Forelimb muscle (tissue), 1 donor: ENCODE data around the gene ACTG1. TPM values are rescaled to one million over a fixed set of nuclear protein-coding genes. Genes with fewer than 3 reads are reported as not detected.

Experiments
- DNase-seq: peaks from one replicate; pipeline ENCODE4 v3.0.0-alpha.2; 2013; ENCODE audit warnings: low read depth
- polyA plus RNA-seq: library from polyadenylated mRNA; unstranded; fragments of 120-200 nt; gene quantifications from one replicate; pipeline ENCODE4 v1.2.1, GENCODE V29; 2013; ENCODE audit not compliant: insufficient read length

The ACTG1 gene
- polyA plus RNA-seq, 1 donor, result 935 TPM

DNA sequence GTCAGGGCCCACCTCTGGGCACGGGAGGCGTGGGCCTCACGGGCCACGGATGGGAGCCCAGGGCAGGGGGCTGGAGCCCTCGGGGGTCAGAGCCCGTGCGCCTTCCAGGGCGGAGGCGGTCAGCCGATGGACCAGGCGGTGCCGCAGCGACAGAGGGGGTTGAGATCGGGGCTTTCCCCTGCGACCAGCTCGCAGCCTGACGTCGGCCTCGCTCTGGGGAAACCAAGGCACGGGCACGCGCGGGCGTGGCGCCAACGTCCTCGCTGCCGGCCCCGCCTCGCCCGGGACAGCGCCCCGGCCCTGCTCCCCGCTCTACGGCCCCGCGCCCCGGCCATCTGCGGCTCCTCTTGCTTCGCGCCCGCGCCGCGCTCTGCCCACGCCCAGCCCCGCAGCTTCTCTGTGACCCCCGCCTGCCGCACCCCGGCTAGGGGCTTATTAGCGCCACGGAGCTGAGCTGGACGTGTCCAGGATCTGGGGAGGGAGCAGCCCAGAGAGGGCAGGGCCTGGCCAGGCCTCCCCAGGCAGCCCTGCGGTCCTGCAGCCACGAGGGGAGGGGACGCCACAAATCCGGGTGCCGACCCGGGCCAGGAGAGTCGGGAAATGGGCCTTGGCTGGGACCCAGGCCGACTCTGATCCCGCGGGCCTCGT lies 13.5 kb downstream of the ACTG1 start:
- no peak for DNase-seq

DNA sequence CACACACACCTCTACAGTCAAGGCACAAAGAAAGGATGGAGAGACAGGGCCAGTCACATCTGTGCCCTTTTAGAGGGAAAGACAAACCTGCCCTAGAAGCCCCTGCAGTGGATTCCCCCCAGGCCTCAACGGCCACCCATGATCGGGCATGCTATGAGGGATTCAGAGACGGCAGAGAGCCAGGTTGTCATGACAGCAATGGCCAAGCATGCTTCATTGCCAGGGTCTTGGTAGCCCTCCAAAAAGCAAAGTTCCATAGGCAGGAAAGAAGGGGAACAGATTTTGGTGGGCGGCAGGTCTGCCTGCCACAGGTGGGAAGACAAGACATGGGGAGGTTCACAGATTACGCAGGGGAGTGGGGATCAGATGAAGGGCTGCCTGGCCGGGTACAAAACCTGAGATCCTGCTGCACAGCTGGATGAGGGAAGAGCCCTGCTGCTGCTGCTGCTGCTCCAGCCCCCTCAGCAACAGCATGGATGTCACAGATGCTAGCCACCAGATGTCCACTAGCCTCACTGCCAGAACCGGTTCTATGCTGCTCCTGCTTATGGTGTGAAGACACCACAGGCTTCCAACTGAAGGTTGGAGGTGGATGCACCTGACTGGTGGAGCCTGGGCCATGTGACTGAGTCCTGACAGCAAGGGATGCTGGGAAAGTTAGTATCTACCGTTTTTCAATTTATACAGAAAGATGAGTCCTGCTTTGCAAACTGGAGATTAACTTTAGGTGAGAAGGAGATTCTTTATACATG lies 17.8 kb downstream of the ACTG1 start:
- DNase-seq, result no peak

DNA sequence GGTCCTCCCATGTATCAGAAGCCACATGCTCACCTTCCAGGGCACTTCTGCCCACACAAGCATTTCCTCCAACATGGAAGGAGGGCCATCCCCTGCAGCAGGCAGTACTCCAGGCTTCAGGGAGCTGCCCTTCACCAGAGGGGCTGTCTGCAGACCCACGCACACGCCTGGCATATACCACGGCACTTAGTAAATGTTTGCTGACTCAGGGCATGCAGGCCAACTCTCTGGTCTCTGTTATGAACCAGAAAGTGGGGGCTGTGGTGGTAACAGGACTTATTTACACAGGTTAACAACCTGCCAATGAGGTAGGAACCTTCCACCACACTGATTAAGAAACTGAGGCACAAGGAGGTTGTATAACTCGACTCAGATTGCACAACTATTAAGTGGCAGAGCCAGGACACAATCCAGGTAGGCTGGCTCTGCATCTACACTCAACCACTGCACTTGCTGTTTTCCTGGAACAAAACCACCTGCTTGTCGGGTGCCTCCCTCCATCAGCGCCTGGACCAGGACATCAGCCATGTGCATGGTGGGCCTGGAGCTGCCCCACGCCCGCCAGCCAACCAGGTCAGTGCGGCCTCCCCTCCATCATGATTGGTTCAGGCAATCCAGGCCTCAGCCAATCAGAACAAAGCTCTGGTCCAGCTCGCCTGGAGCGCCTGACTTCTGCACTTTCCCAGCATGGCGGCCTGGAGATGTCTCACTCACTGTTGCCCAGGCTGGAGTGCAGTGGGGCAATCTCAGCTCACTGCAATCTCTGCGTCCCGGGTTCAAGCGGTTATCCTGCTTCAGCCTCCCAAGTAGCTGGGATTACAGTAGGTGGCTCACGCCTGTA lies 19.2 kb downstream of the ACTG1 start:
- DNase-seq, result no peak

DNA sequence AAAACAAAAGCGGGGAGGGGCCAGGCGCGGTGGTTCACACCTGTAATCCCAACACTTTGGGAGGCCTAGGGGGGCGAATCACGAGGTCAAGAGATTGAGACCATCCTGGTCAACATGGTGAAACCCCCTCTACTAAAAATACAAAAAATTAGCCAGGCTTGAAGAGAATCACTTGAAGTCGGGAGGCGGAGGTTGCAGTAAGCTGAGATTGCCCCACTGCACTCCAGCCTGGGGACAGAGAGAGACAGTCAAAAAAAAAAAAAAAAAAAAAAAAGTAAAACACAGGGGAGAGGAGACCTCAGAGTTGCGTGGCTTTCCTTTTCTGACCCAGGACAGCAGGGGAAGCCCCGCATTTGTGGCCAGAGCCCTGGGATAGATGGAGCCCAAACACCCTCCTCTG lies 19.9 kb downstream of the ACTG1 start:
- no peak for DNase-seq

DNA sequence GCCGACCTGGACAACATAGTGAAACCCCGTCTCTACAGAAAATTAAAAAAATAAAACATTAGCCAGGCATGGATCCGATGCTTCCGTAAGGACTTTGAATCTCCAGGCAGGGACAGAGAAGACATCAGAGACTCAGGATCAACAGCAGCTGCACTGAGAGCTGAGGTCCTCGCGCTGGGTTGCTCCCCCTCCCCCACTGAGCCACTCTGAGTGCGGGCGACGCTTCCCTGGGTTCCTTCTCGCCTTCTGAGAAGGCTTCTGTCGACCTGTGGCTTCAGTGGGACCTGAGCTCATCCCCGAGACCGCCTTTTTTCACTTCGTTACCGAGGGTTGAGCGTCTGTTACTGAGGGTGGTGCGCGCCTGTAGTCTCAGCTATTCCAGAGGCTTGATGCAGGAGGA lies 20.4 kb downstream of the ACTG1 start:
- no peak for DNase-seq

DNA sequence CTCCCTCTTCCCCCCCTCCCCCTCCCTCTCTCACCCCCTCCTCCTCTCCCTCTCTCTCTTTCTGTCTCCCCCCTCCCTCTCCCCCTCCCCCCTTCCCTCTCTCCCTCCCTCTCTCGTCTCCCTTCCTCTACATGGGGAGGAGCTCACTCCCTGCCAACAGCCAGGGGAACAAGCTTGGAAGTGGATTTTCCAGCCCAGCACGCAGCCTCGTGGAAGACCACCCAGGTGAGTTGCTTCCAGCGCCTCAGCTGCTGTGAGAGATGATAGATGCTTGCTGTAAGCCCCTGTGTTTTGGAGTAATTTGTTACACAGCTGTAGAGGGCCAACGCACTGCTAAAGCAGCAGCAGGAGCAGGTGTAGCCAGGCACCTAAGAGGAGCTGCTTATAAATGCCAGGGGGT lies 20.8 kb downstream of the ACTG1 start:
- no peak for DNase-seq

DNA sequence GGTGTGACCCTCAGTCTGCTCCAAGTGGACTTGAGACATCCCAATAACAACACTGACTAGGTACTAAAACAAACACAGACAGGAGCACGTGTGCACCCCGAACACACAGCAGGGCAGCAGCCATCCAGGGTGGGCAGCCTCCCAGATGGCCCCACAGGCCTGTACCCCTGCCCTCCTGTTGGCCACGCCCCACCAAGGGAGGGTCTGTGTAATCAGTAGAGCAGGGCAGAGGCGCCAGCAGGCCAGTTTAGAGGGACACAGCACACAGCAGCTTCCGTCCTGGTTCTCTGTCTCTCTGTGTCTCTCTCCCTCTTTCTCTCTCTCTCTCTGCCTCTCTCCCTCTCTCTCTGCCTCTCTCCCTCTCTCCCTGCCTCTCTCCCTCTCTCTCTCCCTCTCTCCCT lies 21.4 kb downstream of the ACTG1 start:
- DNase-seq, result no peak

DNA sequence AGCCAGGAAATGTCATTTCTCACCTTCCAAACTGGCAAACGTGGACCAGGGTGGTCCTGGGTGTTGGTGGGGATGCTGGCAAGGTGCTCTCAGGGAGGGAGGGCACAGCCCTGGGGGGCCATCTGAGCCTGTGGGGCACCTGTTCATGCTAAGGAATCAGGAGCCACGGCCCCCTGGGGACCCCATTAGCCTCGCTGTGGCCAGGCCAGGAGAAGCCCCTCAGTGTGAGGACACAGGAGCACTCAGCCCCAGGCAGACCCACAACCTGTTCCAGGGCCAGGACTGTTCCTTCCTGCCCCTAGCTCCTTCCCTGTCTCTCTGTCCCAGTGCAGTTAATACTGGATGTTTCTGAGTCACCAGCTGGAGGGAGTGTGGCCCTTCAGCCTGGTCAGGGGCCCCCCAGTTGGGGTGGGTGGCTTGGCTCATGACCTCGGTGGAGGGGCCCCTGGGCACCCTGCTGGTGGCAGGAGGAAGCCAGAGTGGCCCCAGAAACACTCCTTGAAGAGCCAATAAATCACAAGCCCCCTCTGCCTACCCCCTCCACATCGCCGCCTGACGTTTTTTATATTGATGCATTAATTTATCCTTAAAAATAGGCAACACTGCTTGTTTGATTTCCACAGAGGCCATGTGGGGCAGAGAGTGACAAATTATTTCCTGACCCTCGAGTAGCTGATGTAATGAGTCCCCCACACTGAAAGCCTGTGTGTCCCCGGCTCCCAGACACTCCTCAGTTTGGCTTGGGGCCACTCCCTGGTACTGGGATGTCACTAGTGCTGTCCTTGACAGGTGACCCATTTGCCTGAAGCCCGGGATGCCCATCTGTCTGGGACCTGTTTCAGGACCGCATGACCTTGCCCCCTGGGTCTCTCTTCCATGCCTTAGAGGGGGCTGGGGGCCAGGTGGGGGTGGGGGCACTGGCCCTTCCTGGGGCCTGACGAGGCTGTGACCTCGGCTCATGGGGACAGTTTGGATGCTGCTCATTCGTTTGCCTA lies 22.3 kb downstream of the ACTG1 start:
- no peak for DNase-seq

DNA sequence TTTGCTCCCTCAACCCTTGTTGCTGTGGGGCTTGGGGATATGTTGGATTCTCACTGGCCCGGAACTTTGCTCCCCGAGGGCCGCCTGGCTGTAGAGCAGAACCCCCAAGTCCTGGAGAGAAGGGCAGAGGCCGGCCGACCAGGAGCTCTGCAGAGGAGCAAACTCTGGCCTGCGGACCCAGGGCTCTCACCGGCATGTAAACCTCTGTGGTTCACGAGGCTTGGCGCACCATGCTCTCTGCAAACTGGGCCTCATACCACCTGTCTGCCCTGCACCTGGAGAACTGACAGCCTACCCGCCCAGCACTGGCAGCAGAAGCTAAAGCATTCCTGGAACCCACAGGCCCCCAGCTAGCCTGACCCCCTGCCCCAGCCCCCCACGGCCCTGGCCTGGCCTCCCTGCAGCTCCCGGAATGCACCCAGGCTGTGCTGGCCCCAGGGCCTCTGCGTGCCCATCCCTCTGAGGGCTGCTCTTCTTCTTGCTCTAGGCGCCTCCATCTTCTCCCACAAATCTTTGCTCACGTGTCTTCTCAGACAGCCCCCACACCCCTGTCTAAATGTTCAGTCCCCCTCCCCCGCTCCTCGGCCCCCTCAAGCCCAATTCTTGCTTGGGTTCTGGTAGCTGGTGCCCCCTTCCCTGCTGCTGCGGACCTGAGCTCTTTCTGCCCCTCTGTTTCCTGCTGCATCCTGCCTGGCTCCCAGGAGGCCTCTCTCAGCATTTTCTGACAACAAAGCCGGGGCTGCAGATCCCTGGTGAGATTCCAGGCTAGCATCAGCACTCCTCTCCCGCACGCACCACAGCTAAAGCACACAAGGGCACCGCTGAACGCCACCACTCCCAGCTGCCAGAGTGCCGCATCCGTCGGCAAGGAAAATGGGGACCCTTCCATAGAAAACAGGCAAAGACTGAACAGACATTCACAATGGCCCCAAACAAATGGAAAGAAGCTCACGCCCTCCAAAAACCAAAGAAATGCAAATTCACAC lies 23.3 kb downstream of the ACTG1 start:
- DNase-seq, result no peak

DNA sequence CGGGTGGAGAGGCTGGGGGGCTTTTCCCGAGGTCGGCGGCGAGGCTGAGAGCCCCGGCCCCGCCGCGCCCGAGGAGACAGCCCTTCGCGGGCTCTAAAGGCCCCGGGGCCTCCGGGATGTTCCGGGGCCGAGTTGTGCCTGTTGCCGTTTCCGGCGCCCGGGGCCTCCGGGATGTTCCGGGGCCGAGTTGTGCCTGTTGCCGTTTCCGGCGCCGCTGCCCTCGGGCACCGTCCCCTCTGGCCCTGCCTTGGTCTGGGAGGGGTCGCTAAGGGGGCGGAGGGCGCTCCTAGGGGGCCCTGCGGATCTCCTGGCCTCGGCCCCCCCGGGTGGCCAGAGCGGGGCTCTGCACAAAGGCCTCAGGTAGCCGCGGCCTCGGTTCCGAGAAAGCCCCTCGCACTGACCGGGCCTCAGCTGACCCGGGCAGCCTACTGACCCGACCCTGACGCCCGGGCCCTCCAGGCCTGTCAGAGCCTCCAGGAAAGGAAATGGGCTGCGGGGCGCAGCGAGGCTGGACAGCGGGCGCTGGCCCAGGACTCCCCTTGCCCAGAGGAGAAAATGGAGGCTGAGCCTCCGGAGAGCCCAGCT lies 24.2 kb downstream of the ACTG1 start:
- no peak for DNase-seq

DNA sequence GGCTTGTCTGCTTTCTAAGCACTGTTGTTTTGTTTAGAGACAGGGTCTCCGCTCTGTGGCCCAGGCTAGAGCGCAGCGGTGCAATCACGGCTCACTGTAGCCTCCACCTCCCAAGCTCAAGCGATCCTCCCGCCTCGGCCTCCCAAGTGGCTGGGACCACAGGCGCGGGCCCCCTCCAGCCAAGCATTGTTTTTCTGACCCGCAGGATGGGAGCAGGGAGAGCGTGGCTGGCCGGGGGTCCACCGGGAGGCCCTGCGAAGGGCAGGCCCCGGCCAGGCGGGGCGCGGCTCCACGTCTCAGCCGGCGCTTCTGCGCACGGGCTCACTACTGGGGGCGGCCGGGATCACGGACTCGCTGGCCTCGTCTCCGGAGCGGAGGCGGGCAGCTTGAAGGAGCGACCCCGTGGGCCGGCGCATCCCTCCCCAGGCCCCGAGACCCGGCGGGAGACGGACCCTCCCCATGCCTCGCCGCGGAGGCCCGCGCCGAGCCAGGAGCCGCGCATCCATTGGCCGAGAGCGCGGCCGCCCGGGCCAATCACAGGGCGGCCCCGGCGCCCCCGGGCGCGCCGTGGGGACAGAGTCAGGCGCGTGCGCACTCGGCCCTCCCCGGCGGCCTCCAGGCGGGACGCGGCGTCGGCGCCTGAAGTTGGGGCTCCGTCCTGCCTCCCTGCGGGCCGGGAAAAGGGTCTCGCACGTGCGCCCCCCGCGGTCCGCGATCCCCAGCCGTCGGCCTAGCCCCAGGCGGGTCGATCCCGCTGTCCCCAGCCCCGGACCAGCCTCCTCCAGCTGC lies 24.9 kb downstream of the ACTG1 start:
- no peak for DNase-seq

DNA sequence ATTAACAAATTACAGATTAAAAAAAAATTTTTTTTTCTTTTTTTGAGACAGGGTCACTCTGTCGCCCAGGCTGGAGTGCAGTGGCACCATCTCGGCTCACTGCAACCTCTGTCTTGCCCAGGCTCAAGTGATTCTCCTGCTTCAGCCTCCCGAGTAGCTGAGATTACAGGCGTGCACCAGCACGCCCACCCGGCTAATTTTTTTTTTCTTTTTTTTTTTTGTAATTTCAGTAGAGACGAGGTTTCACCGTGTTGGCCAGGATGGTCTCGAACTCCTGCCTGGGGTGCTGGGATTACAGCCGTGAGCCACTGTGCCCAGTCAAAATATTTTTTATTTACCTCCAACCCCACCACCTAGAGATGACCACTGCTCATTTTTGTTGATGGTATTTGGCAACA lies 25.5 kb downstream of the ACTG1 start:
- no peak for DNase-seq

DNA sequence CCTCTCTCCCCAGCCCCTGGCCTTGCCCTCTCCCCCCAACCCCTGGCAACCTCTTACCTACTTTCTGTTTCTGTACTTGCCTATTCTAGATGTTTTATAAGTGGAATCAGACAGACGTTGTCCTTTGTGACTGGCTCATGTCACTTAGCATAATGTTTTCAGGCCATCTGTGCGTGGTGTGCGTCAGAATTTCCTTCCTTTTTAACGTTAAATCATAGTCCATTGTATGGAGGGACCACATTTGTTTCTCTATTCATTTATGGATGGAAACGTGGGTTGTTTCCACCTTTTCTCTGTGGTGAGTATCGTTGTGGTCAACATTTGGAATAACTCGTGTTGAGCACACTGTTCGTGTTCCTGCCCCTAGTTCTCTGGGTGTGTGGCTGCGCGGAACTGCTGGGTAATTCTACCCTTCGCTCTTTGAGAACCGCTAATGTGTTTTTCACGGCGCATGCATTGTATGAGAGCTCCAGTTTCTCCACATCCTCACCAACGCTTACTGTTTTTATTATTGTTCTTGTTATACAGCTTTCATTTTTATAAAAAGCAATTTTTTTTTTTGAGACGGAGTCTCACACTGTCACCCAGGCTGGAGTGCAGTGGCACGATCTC lies 26.3 kb downstream of the ACTG1 start:
- DNase-seq, result no peak

DNA sequence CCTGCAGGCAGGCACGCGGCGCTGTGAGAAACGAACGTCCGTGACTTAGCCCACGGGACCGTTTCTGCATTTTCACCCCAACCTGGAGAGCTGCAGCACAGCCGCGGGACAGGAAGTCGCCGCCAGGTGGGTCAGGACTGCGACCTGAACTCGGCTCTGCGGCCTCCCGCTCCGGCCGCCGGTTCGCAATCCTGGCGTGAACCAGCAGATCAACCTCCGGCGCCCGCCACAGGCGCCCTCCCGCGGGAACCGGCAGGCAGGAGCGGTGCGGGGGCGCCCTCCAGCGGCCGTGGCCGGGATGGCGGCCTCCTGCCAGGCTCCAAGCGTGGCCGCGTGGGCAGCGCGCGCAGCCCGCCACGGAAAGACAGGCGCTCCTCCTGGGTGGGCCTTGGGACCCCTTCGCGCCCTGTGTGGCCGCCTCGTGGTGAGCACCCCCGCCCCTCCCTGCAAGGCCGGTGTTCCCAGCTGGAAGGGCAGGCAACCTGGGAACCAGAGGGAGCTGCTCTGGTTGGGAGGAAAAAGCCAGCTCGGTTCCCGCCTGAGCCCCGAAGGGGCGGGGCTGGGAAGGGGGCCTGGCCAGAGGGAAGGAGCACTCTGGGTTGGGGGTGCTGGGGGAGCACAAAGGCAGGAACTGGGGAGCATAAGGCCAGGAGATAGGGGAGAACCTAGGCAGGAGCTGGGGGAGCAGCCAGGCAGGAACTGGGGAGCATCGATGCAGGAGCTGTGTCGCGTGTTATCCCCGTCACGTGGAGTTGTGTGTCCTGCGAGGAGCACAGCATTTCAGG lies 28.2 kb downstream of the ACTG1 start:
- DNase-seq, result no peak

DNA sequence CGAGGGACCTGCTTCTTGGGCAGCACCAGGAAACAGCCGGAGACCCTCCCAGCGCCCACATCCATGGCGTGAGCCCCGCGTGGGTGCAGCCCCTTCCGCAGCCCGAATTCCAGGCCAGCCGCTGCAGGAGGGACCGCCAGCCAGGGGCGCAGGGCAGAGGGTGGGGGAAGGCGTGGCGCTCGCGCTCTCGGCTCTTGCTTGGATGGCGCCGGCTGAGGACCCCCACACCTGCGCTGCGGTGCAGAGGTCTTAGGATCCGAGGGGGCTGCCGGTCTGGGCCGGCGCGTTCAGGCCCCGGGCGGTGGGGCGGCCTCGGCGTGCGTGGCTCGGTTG lies 28.8 kb downstream of the ACTG1 start:
- DNase-seq, result no peak

DNA sequence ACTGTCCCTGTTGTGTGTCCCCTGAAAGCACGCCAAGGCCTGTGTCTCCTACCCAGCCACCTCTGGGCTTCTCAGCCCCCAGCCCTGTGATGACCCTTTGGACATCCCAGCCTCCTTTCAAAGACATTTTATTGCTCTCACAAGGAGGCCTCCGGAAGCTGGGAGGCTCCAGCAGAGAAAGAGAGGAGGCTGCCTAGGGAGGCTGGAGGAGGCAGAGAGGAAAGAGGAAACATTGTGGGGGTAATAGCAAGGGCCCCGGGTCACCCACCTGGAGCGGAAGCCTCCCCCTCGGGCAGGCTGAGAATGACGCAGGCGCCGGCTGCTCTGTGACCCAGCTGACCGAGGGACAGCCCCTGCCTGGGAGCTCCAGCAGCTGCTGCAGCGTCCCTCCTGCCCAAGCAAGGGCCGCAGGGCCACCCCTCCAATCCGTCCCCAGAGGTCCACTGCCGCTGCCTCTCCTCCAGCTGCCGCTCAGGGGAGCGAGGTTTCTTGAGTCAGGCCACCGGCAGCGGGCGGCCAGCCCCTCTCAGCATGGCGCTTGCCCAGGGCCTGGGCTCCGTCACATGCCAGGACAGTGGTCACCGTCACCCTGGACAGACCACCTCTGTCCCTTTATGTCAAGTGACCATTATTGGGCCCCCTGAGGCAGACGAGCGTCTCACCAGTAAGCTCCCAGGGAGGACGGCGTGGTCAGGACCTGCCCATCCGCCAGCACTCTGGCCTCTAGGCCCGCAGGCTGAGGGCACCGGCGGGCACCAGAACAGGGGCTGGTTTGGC lies 29.3 kb downstream of the ACTG1 start:
- DNase-seq, result no peak

DNA sequence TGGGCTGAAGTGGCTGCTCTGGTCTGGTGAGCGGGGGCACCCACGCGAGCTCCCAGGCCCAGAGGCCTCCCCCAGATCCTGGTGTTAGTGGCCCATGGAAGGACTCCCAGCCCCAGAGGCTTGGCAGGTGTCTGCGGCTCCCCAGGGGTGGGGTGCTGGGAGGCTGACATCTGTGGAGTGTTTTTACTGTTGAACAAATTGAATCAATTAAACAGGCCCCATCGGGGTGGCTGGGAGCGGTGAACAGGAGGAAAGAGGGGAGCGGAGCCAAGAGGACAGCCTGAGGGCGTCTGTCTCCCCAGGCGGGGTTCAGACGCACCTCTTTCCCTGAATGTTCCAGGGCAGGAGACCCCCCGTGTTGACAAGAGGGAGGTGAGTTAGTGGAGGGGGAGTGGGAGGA lies 29.9 kb downstream of the ACTG1 start:
- DNase-seq, result no peak
